ENCODE measurements around the gene PLSCR3. TPM values are rescaled to one million over a fixed set of nuclear protein-coding genes. Genes with fewer than 3 reads are reported as not detected.

Gene PLSCR3
- total RNA-seq, 1 experiment from 2014 or later, result 42.7 TPM

DNA sequence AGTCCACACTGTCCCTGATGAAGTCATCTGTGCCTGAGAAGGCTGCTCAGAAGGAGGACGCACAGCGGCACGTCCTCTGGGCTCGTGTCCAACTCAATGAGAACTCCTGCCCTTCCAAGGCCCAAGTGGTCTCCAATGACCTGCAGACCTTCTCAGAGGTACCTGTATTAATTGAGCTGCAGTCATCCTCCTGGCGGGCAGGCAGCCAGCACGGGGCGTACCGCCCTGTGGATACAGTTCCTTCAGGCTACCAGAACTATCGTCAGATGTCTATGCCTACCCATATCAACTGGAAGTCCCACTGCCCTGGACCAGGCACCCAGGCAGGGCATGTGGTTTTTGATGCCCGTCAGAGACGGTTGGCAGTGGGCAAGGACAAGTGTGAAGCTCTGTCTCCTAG, 38.0 kb upstream of the PLSCR3 start (continued):
- TF ChIP-seq, protein P1, sequence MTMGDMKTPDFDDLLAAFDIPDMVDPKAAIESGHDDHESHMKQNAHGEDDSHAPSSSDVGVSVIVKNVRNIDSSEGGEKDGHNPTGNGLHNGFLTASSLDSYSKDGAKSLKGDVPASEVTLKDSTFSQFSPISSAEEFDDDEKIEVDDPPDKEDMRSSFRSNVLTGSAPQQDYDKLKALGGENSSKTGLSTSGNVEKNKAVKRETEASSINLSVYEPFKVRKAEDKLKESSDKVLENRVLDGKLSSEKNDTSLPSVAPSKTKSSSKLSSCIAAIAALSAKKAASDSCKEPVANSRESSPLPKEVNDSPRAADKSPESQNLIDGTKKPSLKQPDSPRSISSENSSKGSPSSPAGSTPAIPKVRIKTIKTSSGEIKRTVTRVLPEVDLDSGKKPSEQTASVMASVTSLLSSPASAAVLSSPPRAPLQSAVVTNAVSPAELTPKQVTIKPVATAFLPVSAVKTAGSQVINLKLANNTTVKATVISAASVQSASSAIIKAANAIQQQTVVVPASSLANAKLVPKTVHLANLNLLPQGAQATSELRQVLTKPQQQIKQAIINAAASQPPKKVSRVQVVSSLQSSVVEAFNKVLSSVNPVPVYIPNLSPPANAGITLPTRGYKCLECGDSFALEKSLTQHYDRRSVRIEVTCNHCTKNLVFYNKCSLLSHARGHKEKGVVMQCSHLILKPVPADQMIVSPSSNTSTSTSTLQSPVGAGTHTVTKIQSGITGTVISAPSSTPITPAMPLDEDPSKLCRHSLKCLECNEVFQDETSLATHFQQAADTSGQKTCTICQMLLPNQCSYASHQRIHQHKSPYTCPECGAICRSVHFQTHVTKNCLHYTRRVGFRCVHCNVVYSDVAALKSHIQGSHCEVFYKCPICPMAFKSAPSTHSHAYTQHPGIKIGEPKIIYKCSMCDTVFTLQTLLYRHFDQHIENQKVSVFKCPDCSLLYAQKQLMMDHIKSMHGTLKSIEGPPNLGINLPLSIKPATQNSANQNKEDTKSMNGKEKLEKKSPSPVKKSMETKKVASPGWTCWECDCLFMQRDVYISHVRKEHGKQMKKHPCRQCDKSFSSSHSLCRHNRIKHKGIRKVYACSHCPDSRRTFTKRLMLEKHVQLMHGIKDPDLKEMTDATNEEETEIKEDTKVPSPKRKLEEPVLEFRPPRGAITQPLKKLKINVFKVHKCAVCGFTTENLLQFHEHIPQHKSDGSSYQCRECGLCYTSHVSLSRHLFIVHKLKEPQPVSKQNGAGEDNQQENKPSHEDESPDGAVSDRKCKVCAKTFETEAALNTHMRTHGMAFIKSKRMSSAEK (CRISPR knock-in tag; IDR thresholded peaks at IDR 0.05; ENCODE audit: borderline replicate concordance), result no peak
- TF ChIP-seq MXD4 (CRISPR knock-in tag; IDR thresholded peaks at IDR 0.05; ENCODE audit: borderline replicate concordance), result no peak
- TF ChIP-seq NR2C2 (CRISPR knock-in tag; IDR thresholded peaks at IDR 0.05), result no peak

DNA sequence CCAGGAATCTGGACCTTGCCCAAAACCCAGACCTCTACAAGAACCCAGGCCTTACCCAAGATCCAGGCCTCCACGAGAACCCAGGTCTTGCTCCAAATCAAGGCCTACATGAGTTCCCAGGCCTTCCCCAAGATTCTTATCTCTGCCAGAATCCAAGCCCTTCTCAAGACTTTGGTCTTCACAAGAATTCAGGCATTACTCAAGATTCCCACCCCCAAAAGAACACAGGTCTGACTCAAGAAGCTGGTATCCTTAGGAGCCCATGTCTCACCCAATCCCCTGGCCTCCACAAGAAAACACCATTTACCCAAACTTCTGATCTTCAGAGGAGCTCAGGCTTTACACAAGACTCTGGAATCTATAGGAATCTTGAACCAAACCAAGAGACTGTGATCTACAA, 36.9 kb upstream of the PLSCR3 start:
- H3K27me3 Mint-ChIP-seq (ENCODE audit: low read depth), result no peaks in the 10 kb centered on the region; the same call in 1 of the 2 replicates
- ChIA-PET POLR2A (no interaction called here), CTCF (no interaction called here)
- H3K27ac Mint-ChIP-seq, result no peak overlapping the region
- no peak for DNase-seq (ENCODE audit: low spot score)
- no peak overlapping the region for H3K4me3 Mint-ChIP-seq
- no peaks in the 10 kb centered on the region for H3K9me3 Mint-ChIP-seq
- H3K4me1 Mint-ChIP-seq, result peaks cover 3% of the 10 kb centered on the region
- no peaks in the 10 kb centered on the region for H3K36me3 Mint-ChIP-seq
- no peak for ATAC-seq
- TF ChIP-seq FOXK1 (CRISPR knock-in tag; IDR thresholded peaks at IDR 0.05) (no peak), JUN (CRISPR knock-in tag; IDR thresholded peaks at IDR 0.05) (no peak), JAZF1 (CRISPR knock-in tag; IDR thresholded peaks at IDR 0.05) (no peak), ESRRA (CRISPR knock-in tag; IDR thresholded peaks at IDR 0.05; ENCODE audit: borderline replicate concordance) (no peak), TEAD1 (CRISPR knock-in tag; IDR thresholded peaks at IDR 0.05) (no peak), GABPB1 (CRISPR knock-in tag; IDR thresholded peaks at IDR 0.05) (no peak)
- TF ChIP-seq, protein P2, sequence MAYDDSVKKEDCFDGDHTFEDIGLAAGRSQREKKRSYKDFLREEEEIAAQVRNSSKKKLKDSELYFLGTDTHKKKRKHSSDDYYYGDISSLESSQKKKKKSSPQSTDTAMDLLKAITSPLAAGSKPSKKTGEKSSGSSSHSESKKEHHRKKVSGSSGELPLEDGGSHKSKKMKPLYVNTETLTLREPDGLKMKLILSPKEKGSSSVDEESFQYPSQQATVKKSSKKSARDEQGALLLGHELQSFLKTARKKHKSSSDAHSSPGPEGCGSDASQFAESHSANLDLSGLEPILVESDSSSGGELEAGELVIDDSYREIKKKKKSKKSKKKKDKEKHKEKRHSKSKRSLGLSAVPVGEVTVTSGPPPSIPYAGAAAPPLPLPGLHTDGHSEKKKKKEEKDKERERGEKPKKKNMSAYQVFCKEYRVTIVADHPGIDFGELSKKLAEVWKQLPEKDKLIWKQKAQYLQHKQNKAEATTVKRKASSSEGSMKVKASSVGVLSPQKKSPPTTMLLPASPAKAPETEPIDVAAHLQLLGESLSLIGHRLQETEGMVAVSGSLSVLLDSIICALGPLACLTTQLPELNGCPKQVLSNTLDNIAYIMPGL (CRISPR knock-in tag; IDR thresholded peaks at IDR 0.05), result no peak
- TF ChIP-seq, protein P3, sequence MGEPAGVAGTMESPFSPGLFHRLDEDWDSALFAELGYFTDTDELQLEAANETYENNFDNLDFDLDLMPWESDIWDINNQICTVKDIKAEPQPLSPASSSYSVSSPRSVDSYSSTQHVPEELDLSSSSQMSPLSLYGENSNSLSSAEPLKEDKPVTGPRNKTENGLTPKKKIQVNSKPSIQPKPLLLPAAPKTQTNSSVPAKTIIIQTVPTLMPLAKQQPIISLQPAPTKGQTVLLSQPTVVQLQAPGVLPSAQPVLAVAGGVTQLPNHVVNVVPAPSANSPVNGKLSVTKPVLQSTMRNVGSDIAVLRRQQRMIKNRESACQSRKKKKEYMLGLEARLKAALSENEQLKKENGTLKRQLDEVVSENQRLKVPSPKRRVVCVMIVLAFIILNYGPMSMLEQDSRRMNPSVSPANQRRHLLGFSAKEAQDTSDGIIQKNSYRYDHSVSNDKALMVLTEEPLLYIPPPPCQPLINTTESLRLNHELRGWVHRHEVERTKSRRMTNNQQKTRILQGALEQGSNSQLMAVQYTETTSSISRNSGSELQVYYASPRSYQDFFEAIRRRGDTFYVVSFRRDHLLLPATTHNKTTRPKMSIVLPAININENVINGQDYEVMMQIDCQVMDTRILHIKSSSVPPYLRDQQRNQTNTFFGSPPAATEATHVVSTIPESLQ (CRISPR knock-in tag; IDR thresholded peaks at IDR 0.05), result no peak
- TF ChIP-seq, protein P4, sequence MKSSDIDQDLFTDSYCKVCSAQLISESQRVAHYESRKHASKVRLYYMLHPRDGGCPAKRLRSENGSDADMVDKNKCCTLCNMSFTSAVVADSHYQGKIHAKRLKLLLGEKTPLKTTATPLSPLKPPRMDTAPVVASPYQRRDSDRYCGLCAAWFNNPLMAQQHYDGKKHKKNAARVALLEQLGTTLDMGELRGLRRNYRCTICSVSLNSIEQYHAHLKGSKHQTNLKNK (CRISPR knock-in tag; IDR thresholded peaks at IDR 0.05), result no peak

DNA sequence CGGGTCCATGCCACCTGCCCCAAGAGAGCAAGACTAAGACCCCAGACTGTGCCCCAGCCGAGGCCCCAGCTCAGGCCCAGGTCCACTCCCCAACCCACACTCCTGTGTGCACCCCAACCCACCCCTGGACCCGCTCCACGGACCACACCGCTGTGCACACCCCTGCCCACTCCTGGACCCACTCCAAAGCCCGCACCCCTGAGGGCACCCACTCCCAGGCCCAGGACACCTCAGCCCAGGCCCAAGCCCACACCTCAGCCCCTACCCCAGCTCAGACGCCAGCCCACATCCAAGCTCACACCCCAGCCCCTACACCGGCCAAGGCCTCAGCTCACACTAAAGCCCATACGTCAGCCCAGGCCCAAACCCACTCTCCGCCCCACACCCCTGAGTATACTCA, 35.4 kb upstream of the PLSCR3 start:
- no peaks in the 10 kb centered on the region for H3K36me3 Mint-ChIP-seq
- CTCF ChIA-PET, result interaction anchor here (0.7 kb wide), 1 partner anchor 8 kb away, joined by 3 read pairs; no protein-coding TSS in a partner anchor
- ATAC-seq, result no peak
- no peaks in the 10 kb centered on the region for H3K4me1 Mint-ChIP-seq
- no peaks in the 10 kb centered on the region for H3K9me3 Mint-ChIP-seq
- H3K27ac Mint-ChIP-seq, result no peak overlapping the region
- no peak for DNase-seq (ENCODE audit: low spot score)
- no peak overlapping the region for H3K4me3 Mint-ChIP-seq
- no peaks in the 10 kb centered on the region; the same call in 1 of the 2 replicates for H3K27me3 Mint-ChIP-seq (ENCODE audit: low read depth)
- POLR2A ChIA-PET, result no interaction called here
- no peak for TF ChIP-seq NFATC4 (CRISPR knock-in tag; IDR thresholded peaks at IDR 0.05)
- TF ChIP-seq, protein P5, sequence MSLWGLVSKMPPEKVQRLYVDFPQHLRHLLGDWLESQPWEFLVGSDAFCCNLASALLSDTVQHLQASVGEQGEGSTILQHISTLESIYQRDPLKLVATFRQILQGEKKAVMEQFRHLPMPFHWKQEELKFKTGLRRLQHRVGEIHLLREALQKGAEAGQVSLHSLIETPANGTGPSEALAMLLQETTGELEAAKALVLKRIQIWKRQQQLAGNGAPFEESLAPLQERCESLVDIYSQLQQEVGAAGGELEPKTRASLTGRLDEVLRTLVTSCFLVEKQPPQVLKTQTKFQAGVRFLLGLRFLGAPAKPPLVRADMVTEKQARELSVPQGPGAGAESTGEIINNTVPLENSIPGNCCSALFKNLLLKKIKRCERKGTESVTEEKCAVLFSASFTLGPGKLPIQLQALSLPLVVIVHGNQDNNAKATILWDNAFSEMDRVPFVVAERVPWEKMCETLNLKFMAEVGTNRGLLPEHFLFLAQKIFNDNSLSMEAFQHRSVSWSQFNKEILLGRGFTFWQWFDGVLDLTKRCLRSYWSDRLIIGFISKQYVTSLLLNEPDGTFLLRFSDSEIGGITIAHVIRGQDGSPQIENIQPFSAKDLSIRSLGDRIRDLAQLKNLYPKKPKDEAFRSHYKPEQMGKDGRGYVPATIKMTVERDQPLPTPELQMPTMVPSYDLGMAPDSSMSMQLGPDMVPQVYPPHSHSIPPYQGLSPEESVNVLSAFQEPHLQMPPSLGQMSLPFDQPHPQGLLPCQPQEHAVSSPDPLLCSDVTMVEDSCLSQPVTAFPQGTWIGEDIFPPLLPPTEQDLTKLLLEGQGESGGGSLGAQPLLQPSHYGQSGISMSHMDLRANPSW (CRISPR knock-in tag; conservative IDR thresholded peaks at IDR 0.05; ENCODE audit: low read depth), result no peak
- TF ChIP-seq, protein P6, sequence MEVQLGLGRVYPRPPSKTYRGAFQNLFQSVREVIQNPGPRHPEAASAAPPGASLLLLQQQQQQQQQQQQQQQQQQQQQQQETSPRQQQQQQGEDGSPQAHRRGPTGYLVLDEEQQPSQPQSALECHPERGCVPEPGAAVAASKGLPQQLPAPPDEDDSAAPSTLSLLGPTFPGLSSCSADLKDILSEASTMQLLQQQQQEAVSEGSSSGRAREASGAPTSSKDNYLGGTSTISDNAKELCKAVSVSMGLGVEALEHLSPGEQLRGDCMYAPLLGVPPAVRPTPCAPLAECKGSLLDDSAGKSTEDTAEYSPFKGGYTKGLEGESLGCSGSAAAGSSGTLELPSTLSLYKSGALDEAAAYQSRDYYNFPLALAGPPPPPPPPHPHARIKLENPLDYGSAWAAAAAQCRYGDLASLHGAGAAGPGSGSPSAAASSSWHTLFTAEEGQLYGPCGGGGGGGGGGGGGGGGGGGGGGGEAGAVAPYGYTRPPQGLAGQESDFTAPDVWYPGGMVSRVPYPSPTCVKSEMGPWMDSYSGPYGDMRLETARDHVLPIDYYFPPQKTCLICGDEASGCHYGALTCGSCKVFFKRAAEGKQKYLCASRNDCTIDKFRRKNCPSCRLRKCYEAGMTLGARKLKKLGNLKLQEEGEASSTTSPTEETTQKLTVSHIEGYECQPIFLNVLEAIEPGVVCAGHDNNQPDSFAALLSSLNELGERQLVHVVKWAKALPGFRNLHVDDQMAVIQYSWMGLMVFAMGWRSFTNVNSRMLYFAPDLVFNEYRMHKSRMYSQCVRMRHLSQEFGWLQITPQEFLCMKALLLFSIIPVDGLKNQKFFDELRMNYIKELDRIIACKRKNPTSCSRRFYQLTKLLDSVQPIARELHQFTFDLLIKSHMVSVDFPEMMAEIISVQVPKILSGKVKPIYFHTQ (CRISPR knock-in tag; IDR thresholded peaks at IDR 0.05), result no peak
- TF ChIP-seq SOX15 (CRISPR knock-in tag; IDR thresholded peaks at IDR 0.05), result no peak

Data from WTC11 (cell line).